Stimulated activated CD4-positive, alpha-beta T cell treated with anti-CD3 and anti-CD28 coated beads, Interleukin-2, amount 100 ng/mL, for 48 hours (primary cell): ENCODE data around the gene CLN3.
"Not testable (repeated sequence)": the region's sequence is repeated elsewhere in the genome, so short reads cannot be mapped to it uniquely, and the experiment has no call there.

Source experiments
- DNase-seq, 2 donors: peaks; one replicate each; pipeline ENCODE4 v3.0.0-alpha.2; 2020

The CLN3 gene

DNA sequence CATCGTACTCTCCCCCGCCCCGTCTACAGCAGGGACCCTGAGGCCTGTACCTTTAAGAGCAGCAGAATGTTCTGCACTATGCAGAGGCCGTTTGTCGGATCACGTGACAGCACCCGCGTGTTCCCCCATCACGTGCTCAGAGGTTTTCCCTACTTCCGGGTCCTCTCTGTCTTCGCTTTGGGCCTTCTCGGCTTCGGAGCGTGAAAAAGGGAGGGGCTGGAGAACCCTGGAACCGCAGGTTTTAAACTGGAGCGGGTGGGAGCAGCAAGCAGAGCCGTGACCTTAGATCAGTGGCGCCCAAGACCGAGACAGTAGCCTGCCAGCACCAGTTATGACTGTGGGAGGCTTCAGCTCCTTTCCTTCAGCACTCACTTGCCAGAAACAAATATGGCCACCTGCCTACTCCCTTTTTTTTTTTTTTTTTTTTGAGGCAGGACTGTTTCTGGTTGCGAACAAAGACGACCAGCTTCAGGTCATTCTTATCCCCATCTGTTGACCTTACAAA is at the start of gene CLN3:
CLN3 (minus strand) TSS at position 105 of the 505 bp plus-strand sequence. CDS start 315 bp downstream, outside the sequence.
- DNase-seq, result peak; percentile 70 to 76

DNA sequence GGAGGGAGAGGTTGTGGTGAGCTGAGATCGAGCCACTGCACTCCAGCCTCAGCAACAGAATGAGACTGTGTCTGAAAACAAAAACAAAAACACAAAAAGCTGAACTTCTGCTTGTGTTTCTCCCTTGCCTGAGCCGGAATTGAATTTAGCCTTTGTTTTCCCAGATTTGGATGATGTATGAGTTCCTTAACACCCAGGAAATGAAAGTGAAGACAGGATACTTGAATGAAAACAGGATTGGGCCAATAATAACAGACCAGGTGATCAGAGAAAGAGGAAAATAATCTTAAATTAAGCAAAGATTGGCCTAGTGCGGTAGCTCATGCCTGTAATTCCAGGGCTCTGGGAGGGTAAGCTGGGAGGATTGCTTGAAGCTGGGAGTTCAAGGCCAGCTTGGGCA is 48.5 kb upstream of the CLN3 start:
- DNase-seq, result no peak

DNA sequence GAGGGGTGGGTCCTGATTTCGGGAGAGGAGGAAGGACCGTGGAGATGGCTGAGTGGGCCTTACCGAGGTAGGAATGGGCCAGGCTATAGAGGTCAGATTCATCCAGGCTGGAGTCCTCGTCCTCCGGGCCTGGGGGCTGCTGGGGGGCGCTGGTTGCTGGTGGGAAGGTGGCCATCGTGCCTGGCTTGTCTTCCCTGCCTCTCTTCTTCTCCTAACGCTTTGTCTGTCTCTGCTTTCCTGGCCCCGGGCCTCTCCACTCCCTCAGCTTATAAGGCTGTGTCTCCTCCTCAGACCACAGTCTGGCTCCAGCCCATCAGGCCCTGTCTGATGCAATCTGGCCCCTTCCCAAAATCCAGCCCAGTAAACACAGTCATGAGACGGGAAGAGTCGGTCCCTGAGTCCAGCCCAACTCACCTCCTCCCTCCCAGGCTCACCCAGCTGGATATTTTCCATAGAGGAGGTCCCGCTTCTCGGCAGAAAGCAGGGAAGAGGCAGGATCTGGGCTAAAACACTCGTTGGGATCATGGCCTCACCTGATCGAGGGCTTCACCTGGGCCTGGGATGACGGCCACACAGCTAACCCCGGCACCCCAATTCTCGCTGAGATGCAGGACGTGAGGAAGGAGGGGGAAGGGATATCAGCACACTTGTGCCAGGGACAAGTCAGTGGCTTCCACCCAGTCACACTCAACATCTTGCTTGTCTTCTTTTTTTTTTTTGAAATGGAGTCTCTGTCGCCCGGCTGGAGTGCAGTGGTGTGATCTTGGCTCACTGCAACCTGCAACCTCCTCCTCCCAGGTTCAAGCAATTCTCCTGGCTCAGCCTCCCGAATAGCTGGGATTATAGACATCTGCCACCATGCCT is 47.1 kb upstream of the CLN3 start, which contains the start of gene NUPR1:
NUPR1 (minus strand) TSS at position 242 of the 864 bp plus-strand sequence; CDS start at position 175, 67 bp downstream.
- DNase-seq, result no peak

DNA sequence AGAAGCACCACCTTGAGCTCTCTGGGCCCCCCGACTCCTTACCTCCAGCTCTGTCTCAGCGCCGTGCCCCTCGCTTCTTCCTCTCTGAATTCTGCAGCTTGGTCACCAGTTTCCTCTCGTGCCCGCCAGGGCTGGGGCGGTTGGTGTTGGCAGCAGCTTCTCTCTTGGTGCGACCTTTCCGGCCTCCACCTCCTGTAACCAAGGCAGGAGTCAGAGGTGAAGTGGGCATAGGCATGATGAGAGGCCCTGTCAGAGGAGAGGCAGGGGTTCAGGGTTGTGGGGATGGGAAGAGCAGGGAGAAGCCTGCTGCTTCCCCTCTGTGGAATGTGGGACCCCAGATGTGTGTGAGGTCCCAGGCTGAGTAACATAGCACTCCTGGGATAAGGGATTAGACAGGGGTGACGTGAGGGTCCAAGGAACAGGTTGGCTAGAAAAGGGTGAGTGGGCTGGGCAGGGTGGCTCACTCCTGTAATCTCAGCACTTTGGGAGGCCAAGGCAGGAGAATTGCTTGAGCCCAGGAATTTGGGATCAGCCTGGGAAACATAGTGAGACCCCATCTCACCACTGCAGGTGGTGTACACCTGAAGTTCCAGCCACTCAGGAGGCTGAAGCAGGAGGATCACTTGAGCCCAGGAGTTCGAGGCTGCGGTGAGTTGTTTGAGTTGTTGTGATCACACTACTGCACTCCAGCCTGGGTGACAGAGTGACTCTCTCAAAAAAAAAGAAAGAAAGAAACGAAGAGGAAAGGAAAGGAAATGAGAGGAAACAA is 46.3 kb upstream of the CLN3 start:
- no peak for DNase-seq

DNA sequence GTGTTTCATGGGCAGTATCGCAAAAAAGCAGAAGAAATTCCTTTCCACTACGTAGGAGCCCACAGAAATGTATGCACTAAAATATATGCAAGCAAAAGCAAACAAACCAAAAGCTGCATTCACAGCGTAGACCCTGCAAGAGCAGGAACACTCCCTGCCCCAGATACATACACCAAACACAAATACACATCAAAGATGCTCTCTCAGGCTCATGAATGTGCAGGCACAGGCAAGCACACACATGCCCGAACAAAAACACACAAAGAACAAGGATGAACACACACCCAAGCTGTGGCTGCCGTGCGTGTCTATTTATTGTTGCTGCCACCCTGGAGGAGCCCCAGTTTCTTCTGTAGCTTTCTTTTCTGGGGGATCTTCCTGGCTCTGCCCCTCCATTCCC is 45.2 kb upstream of the CLN3 start:
- DNase-seq, result no peak

DNA sequence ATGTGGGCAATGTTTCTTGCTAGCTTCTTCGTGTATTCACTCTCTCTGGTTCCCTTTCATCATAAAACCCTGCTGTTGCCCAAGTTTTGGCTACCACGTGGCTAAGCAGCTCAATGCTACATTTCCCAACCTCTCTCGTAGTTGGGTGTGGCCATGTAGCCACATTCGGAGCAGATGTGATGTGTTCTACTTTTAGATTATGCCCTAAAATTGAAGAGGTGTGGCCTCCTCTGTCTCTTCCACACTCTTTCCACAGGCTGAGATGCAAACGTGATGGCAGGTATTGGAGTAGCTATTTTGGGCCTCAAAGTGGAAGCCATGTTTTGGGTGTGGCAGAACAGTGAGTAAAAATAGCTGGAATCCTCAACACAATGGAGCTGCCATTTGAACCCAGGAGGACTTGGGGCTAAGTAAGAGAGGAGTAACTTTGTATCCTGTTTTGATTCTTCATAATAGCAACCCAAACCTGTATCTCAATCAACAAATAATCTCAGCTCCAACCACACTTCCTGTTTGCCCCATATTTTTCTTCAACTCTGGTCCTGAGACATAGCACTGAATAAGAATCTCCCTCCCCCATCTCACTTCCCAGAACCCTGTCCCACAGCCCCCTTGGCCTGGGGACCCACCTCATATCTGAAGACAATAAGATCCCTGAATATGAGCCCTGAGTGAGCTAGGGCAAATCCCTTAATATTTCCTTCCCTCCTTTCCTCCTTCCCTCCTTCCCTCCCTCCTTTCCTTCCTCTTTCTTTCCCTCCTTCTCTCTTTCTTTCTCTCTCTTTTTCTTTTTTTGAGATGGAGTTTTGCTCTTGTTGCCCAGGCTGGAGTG is 42.9 kb upstream of the CLN3 start:
- no peak for DNase-seq

DNA sequence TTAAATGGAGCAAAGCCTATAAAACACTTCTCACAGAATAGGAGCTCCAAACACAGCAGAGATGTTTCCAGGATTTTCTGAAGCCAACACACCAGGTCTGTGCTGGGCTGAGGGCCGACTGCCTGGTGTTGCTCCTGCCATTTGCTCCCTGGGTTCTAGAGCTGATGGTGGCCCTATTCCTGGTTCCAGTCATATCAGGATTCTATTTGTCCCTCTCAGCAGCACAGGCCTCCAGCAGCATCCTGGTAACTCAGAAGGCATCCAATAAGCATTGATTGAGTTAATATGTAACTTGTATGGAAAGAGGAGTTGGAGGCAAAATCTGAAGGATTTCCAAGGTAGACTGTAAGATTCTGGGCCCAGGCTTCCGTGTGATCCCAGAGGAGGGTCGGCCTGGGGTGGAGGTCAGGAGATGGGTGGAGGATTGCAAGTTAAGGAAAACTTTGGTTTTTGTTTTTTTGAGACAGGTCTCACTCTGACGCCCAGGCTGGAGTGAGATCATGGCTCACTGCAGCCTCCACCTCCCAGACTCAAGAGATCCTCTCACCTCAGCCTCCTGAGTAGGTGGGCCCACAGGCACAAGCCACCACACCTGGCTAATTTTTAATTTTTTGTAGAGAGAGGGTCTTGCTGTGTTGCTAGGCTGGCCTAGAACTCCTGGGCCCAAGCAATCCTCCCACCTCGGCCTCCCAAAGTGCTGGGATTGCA is 41.2 kb upstream of the CLN3 start:
- no peak for DNase-seq

DNA sequence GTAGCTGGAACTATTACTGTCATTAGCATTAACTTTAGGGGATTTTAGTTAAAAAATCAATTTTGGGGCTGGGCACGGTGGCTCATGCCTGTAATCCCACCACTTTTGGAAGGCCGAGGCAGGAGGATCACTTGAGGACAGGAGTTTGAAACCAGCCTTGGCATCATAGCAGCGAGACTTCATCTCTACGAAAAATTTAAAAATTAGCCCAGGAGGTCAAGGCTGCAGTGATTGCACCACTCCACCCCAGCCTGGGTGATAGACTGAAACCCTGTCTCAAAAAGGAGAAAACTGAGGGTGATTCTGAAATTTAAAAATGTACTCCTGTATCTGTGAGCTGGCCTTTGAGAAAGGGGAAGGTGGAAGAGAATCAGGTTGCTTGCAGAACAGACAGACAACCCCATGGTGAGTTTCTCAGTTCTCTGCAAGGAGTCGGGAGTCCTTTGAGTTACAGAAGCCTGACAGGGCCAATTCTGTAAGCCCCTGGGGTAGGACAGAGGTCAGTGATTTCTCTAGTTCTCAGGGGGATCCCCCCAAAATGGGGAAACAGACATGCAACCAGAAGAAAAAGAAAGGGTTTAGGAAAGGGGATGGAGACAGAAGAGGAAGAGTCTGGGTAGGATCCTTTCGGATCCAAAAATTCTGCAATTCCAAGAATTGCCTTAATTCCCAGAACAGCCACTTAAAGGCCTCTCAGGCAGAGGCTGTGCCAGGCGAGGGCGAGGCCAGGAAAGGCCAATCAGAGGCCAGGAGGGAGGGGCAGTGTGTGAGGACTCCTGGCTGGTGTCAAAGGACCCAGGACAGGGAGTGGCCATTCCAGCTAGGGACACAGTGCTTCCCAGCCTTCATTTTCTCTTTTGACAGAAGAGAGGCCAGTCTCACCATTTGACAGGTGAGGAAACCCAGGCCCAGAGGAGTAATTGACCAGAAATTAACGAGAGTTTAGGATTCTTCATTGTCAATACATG is 40.2 kb upstream of the CLN3 start:
- no peak for DNase-seq

DNA sequence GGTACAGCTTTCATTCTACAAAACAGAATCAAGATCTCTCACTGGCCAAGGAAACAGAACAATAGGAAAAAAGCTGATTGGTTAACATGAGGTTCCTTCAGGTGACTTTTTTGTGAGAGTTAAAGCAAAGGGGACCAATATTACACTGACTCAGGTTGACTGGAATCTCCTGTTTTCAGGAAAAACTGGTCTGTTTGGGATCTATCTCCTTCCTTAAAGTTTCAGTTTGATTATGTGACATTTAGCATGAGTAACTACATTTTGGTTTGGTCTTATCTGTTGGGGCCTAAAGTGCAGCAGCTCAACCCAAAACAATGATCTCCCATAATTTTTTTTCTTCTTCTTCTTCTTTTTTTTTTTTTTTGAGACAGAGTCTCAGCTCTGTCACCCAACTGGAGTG is 37.2 kb upstream of the CLN3 start:
- no peak for DNase-seq

DNA sequence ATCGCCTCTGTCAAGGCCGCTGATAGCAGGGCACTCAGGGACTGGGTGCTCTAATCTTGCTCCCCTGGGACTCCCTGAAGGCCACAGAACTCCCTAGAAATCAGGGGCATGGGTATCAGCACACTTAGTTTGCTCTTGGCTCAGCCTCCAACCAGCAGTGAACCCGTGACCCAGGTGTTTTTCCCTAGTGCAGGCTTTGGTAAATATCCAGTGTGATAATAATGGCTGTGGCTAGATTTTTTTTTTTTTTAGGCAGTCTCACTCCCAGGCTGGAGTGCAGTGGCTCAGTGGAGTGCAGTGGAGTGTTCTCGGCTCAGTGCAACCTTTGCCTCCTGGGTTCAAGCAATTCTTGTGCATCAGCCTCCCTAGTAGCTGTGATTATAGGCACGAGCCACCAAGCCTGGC is 36.6 kb upstream of the CLN3 start:
- DNase-seq, result no peak

DNA sequence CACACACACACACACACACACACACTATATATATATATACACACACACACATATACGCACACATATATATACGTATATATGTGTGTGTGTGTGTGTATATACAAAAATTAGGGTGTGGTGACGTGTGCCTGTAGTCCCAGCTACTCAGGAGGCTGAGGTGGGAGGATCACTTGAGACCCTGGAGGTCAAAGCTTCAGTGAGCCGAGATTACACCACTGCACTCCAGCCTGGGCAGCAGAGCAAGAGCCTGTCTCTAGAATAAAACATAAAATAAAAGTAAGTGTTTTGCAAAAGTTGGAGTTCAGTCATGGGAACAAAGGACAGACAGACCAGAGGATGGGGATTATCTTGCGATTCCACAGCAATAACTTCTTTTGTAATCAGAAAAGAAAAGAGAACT is 36.1 kb upstream of the CLN3 start:
- DNase-seq, result no peak

DNA sequence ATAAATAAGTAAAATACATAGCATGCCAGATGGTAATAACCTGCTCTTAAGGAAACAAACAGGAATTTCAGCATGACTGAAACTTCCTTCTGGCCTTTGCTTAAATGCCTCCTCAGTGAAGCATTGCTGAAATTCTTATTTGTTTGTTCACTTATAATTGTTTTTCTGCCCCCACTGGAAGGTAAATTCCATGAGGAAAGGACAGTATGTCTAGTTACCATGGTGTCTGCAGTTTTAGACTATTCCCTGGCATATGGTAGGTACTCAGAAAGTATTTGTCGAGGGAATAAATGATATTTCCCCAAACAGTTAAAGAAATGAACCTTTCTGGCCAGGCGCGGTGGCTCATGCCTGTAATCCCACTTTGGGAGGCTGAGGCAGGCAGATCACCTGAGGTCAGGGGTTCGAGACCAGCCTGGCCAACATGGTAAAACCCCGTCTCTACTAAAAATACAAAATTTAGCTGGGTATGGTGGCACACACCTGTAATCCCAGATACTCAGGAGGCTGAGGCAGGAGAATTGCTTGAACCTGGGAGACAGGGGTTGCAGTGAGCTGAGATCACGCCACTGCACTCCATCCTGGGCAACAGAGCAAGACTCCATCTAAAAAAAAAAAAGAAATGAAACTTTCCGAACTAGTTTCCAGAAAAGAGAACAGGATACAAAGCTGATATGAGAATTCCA is 35.4 kb upstream of the CLN3 start:
- DNase-seq, result not testable (repeated sequence)

DNA sequence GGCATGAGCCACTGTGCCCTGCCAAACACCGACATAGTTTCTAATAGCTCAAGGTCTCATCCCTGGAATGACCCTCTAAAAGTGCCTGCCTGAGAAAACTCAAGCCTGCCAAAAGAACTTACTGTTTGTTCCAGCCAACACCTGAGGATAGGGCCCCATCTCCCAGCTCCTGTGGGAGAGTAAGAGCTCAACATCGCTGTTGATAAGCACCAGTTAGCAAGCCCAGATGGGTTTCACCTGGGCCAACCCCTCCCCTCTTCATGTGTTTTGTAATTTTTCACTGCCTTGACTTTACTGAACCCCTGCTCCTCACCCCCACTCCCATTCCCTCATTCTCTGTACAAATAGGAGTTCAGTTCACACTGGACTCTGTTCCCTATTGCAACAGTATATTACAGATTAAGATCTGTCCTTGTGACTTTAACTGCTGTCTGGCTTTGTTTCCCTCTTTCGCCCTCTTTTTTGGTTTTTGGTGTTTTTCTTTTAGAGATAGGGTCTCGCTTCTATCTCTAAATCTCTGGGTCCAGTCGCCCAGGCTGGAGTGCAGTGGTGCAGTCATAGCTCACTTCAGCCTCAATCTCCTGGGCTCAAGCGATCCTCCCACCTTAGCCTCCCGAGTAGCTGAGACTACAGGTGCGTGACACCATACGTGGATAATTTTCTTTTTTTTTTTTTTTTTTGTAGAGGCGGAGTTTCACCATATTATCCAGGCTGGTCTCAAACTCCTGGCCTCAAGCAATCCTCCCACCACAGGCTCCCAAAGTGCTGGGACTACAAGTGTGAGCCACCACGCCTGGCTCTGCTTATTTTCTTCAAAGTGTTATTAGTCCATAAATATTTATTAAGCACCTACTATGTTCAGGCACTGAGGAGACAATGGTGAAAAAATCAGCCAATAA is 34.6 kb upstream of the CLN3 start:
- no peak for DNase-seq

DNA sequence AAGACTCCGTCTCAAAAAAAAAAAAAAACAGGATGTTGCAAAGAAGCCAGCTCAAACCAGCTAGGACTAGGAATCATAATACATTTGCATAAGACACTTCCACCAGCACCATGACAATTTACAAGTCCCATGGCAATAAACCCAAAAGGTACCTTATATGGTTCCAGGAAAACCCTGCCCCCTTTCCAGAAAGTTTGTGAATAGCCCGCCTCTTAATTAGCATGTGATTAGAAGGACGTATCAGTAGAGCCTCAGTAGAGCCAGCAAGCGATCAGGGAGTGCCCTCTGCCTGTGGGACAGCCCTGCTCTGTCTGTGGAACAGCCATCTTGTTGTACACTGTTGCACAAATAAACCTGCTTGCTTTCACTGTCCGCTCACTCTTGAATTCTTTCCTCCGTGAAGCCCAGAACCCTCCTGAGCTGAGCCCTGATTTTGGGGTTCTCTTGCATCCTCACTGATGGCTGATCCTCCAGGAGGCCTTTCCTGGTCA is 32.9 kb upstream of the CLN3 start:
- no peak for DNase-seq

DNA sequence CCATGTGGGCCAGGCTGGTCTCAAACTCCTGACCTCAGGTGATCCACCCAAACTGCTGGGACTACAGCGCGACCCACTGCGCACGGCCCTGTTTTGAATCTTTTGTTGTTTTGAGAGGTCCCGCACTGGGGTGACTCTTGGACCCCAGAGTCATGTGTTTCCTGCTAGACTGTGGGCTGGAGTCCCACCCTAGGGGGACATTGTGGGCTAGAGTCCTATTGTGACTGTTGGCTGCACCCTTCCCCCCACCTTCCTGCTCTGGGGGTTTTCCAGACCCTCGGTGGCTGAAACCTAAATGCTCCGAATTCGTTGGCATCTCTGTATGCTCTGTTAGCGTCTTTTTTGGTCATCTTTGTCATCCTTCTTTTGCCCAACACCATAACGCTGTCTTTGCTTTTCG is 30.9 kb upstream of the CLN3 start:
- DNase-seq, result no peak

DNA sequence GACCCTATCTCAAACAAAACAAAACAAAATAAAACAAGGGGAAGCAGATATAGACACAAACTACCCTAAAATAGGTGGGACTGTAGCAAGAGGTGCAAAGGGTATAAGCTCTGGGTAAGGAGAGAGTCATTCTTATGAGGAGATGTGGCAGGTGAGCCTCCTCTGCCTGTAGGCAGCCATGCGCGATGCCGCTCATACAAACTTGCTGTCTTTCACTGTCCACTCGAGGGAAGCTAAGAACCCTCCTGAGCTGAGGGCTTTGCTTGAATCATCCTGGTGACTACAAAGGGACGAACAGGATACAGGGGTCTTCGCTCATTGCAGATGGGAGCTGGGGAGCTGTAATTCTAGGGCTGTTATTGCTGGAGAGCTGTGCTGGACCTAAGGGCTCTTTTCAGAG is 29.6 kb upstream of the CLN3 start:
- no peak for DNase-seq

DNA sequence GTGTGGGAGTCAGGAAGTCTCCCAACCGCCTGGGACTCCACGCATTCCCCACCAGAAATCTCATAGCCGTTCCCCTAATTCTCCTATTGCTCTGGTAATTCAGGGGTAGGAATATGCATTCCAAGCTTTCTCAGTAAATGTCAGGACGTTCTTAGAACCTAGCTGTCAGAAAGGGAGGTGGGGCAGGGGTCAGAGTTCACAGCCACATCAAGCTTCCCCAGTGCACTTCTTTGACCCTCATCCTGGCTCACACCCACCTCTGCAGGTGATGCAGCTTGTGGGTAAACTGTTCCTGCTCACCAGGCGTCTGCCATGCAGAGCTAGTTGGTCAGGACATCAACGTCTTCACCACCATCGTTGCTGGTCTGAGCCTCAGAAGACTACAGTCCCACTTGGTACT is 28.8 kb upstream of the CLN3 start:
- no peak for DNase-seq

DNA sequence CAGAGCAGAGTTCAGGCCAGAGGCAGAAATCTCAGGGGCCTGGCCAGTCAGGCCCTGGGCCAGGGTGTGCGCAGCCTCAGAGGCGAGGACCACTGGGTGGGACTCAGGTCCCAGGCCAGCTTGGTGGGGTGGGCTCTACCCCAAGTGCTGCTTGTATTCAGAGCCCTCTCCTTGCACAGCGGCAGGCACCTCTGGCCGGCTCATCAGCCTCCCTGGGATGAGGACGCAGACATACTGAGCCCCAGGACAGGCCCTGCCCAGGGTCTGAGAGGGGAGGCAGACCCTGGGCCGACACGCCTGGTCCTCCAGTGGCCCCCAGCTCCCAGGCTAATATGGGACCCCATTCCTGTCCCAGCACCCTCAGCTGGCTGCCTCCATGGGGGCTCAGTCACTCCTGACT is 22.4 kb upstream of the CLN3 start:
- DNase-seq, result no peak
